Stimulated activated CD8-positive, alpha-beta memory T cell treated with anti-CD3 and anti-CD28 coated beads, Interleukin-2, amount 100 ng/mL, for 1 hour (primary cell): ENCODE measurements around the gene FIBCD1.

ENCODE experiments used
- DNase-seq, 2 donors: peaks; one replicate each; pipeline ENCODE4 v3.0.0-alpha.2; 2020; ENCODE audit warnings: low read depth in 2 of 2

Gene FIBCD1

DNA sequence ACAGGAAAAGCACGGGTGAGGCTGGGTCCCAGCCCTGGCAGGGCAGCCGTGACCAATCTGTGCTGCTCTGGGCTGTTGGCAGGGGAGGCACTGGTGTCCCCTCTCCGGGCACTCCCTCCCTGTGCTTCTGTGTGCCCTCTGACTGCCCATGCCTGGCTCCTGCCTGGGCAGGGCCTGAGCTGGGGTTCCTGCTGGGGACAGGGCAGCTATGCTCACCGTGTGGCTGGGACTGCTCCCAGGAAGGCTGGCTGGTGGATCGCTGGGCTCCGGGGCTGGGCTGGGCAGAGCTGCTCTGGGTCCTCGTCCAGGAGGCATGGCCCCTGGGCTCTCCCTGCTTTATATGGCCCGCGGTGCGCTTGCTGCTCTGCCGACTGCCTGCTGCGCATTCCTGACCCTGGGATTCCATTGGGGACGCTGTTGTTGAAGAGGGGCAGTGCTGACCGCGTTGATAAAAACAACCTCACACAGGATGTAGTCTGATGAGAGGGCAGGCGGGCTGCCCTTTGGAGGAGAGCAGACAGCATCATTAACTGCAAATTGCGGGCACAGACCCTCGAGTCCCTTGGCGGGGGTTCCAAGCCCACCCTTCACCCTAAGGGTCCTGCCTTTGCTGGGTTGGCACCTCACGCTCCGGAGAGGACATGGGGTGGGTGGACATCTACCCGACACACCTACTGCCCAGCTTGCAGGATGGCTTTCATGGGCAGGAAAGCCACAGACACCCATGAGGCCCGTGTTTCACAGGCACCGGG lies 43.4 kb downstream of the FIBCD1 start:
- no peak for DNase-seq

- DNase-seq: no peak
These were observed 44.0 kb downstream of the FIBCD1 start for GRCh38 chr9:130895038-130895437.

GRCh38 chr9:130894546-130894945 lies 44.5 kb downstream of the FIBCD1 start:
- no peak for DNase-seq

- DNase-seq: no peak
These were observed 45.5 kb downstream of the FIBCD1 start for GRCh38 chr9:130893341-130894101.

- DNase-seq: no peak
These were observed 46.4 kb downstream of the FIBCD1 start for GRCh38 chr9:130892477-130893304.

- no peak for DNase-seq
These were observed 47.2 kb downstream of the FIBCD1 start for GRCh38 chr9:130891688-130892476.

- no peak for DNase-seq
These were observed 48.0 kb downstream of the FIBCD1 start for GRCh38 chr9:130890870-130891687.

GRCh38 chr9:130890124-130890523 lies 48.9 kb downstream of the FIBCD1 start:
- no peak for DNase-seq

DNA sequence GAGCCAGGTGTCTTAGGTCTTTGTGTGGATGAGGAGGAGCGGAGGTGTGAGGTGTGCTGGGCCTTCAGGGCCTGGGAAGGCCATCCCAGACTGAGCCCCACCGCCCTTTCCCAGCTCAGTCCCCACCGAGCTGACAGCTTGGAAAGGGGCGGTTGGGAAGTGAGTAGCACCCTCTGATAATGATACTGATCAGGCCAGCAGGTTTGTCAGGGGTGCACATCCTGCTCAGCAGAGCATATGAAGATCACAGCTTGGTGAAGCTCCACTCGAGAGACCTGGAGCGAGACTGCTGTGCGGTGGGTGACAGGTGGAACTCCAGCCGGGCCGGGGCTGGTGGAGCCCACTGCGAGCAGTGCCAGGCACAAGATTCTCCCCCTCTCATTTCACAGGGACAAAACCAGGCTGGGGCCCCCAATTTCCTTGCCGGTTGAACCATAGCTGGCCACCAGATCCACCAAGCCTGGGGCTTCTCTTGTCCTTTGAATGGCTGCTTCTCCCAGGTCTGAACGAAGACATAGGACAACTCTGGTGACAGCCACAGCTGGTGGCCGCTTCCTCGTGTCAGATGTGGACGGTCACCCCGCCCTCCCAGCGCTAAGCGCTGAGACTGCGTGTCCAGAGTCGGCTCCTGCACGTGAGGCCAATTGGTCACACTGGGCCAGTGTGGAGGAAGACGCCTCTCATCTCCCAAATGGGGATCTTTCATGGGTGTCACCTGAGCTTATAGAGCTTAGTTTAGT lies 50.7 kb downstream of the FIBCD1 start:
- no peak for DNase-seq

GRCh38 chr9:130887494-130888144 lies 51.4 kb downstream of the FIBCD1 start:
- DNase-seq: no peak

GRCh38 chr9:130886981-130887380 lies 52.1 kb downstream of the FIBCD1 start:
- DNase-seq: no peak

- no peak for DNase-seq
These were observed 53.3 kb downstream of the FIBCD1 start for GRCh38 chr9:130885484-130886375.

DNA sequence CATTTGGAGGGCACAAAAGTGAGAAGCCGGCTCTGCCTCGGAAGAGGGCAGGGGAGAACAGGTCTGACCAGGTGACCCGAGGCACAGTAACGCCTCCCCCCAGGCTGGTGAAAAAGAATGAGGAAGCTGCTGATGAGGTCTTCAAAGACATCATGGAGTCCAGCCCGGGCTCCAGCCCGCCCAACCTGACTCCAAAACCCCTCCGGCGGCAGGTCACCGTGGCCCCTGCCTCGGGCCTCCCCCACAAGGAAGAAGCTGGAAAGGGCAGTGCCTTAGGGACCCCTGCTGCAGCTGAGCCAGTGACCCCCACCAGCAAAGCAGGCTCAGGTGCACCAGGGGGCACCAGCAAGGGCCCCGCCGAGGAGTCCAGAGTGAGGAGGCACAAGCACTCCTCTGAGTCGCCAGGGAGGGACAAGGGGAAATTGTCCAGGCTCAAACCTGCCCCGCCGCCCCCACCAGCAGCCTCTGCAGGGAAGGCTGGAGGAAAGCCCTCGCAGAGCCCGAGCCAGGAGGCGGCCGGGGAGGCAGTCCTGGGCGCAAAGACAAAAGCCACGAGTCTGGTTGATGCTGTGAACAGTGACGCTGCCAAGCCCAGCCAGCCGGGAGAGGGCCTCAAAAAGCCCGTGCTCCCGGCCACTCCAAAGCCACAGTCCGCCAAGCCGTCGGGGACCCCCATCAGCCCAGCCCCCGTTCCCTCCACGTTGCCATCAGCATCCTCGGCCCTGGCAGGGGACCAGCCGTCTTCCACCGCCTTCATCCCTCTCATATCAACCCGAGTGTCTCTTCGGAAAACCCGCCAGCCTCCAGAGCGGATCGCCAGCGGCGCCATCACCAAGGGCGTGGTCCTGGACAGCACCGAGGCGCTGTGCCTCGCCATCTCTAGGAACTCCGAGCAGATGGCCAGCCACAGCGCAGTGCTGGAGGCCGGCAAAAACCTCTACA lies 54.2 kb downstream of the FIBCD1 start:
- no peak for DNase-seq

- DNase-seq: no peak
These were observed 54.9 kb downstream of the FIBCD1 start for GRCh38 chr9:130884111-130884531.

GRCh38 chr9:130883479-130883878 lies 55.6 kb downstream of the FIBCD1 start:
- DNase-seq: no peak

- no peak for DNase-seq
These were observed 56.3 kb downstream of the FIBCD1 start for GRCh38 chr9:130882696-130883225.

GRCh38 chr9:130881516-130881915 lies 57.5 kb downstream of the FIBCD1 start:
- no peak for DNase-seq
